NCI-H82 (cell line): ENCODE results near the gene KNCN.

Source experiments
- DNase-seq: peaks from one replicate; lab custom pipeline; 2025; lab: John Stamatoyannopoulos, UW

The KNCN gene

DNA sequence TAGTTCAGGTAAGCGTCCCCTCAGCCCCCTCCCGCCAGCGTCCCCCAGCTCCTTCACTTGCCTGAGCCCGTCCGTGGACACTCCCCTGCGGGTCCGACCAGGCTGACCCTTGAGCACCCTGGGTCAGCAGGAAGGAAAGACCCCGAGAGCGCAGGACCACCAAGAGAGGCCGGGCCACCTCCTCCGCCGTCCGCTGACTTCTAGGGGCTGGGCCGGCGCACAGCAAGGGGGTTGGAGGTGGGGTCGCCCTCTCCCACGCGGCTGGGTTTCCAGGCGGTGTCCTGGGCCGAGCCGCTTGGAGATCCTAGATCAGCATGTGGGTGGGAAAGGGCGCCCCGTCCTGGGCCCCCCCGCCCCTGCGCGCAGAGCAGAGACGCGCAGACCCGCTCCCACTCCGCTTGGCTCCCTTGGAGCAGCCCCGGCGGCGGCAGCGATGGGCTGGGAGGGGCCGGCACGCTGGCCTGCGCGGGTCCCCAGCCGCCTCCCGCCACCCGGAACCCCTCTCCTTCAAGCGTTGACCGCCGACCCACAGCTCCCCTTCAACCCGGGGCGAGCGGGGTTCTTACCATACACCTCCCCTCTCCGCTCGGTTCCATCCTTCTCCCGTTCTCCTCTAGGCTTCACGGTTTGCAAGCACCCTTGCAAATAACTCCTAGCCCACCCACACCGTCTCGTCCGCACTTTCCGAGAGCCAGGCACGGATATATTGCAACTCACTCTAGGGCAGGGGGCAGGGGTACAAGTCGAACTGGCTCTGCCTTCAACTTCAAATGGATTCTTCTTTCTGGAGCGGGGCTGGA, 7.5 kb downstream of the KNCN start:
- DNase-seq, result no peak

DNA sequence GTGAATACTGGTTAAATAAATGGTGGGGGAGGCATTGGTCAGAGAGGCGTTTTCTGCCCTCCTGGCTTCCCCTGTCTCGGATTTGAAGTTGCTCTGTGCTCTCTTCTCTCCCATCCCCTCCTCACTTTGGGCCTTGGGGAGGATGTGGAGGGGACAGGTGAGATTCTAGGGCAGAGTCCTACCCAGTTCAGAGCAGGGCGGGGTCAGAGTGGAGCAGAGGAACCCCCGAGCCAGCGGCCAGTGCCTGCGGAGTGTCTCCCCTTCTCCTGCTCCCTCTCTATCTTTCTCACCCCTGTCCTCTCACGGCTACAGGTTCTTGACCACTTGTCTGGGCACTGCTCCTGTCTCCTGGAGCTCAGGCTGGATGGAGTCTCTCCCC, 8.1 kb downstream of the KNCN start:
- no peak for DNase-seq

DNA sequence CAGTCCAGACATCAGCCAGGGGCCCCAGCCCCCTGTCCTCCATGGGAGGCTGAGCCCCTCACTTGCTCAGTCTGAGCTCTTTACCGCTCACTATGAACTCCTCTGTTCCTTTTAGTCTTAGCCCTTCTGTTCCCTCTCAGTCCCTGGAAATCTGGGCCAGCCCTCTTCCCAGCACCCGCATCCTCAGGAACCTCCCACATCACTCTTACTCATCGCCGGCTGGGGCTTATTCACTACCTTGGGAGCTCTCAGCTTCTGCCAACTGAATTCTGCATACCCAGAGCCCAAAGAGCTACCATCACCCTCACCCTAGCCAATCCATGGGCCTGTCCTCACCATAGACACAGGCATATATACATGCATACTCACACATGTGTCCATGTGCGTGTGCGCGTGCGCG, 11.5 kb downstream of the KNCN start:
- DNase-seq, result no peak

DNA sequence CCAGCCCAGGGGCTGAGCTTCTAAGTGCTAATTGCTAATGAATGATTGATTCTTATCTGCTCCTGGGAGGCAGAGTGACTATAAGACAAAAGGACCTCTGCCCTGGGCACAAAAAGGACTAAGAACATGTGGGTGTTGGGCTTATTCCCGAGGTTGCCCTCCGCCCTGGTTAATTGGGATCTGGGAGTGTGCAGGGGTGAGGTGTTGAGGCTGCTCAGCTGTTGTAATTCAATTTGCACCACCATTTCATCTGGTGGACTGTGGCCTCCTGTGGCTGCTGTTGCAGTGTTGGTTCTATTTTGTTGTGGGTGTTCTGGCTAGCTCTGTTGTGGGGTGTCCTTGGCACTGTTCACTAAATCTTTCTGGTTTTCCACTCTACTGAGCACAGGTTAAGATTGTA, 13.3 kb downstream of the KNCN start:
- peak; percentile 32 for DNase-seq

DNA sequence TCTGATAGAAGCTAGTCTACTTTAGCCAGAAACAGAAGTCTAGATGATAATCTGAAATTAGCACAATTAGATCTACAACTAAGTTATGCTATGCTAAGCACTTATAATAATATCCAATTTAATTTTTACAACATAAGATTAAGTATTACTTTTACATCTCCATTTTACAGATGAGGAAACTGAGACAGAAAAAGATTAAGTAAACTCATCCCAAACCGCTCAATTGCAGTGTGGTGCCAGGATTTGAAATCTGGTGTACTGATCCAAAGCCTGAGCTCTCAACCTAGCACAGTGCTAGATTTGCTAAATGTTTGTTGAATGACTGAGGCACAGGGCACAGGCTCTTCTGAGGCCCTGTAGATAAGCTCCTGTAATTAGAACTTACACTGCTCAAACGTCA, 13.8 kb downstream of the KNCN start:
- no peak for DNase-seq

DNA sequence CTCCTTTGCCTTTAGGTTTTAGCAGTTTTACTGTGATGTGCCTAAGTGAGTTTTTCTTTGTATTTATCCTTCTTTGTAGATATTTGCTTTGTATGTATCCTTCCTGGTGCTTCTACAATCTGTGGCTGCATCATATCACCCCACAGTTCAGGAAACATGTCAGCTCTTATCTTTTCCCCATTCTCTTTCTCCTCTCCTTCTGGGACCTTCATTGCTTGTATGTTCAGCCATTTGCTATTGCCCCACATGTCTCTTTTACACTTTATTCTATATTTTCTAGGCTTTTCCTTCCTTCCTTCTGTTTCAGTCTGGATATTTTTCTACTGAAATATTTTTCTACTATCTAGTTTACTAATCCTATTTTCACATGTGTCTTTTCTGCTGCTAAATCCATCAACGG, 14.9 kb downstream of the KNCN start:
- no peak for DNase-seq

DNA sequence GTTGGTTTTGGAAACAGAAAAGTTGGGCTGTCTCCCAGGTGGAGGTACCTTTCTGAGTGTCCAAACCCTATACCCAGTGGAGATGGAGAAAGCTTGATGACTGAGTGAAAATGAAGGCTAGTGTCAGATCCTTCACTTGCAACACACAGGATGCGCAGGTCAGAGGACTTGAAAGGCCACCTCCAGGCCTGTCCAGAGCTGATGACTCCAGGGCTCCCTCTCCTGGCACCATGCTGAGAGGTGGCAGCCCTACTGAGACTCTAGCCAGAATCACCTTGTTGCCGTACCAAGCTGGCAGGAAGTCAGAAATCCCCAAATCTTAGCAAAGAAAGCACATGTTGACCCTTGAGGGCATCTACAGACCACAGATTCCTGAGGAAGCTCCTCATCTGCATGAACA, 16.4 kb downstream of the KNCN start:
- DNase-seq, result peak; percentile 52

DNA sequence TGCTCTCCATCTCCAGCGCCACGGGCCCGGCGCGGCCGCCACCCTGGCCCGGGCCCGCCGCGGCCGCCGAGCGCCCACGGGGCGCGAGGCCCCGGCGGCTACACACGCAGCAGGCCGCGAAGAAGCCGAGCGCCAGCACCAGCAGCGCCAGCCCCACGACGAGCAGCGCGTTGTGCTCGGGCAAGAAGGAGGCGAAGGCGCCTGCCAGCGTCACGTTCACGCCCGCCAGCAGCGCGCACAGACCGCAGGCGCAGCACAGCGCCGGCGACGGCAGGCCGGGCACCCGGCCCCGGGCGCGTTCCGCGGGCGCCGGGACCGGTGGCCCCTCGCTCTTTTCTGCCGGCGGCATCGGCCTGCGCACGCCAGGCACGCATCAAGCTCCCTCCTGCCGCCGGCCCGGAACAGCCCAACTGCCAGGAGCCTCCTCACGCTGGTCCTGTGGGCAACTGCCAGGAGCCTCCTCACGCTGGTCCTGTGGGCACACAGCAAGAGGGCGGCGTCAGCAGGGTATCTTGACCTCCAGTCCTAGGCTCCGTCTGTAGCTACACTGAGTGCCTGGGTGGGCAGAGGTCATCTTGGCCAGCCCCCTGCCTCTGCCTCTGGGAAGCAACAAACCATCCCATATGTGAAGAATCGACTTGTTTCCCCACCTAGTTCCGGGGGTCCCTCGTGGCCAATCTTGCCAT, 18.1 kb downstream of the KNCN start:
- no peak for DNase-seq

DNA sequence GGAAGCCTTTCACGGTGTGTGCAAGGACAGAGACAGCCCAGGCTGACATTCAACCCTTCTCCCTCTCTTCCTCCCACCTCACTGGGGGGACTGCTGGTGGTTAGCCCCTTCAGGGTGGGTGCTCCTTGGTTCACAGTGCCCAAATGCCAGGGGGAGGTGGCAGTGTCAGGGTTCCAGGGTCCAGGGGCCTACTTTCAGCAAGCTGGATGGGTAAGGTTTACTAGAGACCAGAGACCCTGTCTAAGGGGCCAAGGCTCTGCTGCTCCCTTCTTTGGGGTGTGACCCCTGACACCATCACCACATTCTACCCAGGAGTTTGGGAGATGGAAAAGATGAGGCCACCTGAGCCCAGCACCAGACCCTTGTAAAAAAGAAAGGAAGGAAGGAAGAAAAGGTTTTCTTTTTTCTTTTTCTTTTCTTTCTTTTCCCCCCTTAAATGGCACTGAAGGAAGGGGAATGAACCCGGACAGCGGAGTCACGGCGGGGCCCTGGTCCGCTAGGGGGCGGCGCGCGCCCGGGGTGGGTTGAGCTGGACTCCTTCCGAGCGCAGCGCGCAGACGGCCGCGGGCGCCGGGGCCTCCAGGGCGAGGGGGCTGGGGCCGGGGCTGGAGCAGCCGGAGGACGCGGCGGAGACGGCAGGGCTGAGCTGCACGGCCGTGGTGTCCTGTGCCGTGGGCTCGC, 18.8 kb downstream of the KNCN start:
- DNase-seq, result peak; percentile 81

DNA sequence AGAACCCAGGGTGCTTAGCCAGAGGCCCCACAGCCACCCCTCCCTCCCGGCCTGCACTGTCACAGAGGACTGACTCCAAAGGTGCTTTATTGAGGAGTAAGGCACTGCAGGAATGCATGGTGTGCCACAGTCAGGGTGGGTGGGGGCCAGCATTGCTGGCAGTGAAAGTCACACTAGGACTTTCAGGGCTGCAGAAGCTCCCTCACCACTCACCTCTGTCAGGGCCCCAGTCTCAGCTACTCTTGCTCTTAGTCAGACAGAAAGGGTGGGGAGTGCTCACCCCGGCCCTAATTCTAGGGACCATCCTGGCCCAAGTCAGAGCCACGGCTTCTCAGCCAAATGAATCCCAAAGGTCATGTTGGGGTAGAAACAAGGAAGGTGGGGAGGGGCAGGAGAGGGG, 19.4 kb downstream of the KNCN start:
- DNase-seq, result no peak

DNA sequence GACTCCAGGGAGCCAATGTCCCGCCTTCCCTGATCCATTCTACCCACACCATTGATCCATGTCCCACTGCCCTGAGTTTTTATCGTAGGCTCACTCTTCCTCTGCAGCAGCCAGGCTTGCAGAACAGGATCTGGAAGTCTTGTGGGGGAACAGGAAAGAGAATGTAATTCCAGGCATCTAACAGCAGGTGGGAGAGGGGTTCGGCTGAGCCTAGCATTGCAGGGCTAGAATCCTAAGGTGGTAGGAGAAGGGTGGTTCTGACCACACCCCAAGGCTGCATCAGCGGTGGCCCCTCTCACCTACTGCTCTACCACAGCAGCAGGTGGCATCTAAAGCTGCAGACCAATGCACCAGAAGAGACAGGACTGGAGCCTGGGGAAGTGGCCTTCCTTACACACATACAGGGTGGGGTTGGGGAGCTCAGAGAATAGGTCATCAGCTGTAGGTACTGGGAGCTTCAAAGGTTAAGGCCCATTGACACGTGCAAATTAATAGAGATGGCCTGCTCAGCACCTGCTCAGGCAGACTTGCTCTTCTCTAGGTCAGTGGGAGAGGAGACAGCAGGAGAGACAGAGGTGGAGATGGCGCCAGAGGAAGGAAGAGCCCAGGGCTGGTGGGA, 20.5 kb downstream of the KNCN start:
- DNase-seq, result peak; percentile 37

DNA sequence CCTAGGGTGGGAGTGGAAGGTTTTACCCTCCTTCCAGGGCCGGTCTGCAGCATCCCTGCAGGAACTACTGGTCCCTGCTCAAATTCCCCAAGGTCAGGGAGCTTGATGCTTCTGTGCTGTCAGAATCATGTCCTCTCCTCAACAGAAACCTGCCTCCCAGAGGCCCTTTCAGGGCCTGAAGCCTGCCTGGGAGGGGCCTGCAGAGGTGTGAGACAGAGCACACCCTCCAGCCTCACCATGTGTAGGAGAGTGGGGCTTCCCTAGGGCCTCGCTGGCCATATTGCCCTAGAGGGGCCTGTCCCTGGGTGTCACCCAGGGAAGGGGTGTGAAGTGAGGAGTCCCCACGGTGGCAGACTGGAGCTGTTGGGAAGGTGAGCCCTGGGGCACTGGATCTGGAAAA, 21.1 kb downstream of the KNCN start:
- DNase-seq, result no peak

DNA sequence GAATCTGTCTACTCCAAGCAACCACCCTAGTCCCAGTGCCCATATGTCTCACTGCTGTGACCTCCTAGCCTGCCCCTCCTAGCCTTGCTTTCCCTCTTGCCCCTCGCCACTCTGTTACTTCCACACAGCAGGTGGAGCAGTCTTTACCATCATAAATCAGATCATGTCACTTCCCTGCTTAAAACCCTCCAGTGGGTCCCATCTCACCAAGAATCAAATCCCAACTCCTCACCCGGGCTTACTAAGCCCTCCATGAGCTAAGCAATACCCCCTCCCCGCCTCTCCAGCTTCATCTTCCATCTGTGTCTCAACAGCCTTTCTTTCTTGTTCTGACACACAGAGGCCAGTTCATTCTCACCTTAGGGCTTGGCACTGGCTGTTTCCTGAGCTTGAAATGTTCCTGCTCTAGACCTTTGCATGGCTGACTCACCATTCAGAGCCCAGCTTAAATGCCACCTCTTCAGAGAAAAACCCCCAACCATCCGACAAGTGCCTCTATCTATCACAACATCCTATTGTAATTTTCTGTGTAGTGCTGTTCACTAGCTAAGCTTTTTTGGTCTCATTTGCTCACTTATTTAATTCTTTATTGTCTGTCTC, 22.3 kb downstream of the KNCN start:
- DNase-seq, result peak; percentile 96

DNA sequence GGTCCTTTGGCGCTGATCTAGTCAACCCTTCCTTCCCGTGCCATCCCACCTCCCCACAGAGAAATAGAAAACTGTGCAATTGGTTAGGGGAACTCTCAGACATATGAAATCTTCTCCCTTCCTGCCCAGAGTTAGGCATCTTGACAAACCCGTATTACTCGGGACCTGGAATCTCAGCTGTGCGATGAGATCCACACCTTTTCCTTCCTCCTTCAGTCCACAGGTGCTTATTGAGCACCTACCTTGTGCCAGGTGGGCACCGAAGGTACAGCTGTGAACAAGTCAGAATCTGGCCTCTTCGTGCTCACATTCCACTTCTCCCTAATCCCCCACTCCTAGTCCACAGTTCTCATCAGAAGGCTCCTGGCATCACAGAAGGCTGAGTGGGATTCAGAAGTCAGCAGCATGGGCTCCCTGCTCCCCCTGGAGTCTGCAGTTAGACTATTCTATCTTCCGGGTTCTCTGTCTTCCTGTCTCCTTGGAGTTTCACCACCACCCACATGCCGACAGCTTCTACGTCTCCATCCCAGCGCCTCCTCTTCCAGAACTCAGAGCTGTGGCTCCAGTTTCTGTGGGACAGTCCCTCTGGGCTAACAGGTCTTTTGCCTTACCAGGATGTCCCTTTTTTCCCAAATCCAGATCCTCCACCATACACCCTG, 23.0 kb downstream of the KNCN start:
- DNase-seq, result peak; percentile 86

DNA sequence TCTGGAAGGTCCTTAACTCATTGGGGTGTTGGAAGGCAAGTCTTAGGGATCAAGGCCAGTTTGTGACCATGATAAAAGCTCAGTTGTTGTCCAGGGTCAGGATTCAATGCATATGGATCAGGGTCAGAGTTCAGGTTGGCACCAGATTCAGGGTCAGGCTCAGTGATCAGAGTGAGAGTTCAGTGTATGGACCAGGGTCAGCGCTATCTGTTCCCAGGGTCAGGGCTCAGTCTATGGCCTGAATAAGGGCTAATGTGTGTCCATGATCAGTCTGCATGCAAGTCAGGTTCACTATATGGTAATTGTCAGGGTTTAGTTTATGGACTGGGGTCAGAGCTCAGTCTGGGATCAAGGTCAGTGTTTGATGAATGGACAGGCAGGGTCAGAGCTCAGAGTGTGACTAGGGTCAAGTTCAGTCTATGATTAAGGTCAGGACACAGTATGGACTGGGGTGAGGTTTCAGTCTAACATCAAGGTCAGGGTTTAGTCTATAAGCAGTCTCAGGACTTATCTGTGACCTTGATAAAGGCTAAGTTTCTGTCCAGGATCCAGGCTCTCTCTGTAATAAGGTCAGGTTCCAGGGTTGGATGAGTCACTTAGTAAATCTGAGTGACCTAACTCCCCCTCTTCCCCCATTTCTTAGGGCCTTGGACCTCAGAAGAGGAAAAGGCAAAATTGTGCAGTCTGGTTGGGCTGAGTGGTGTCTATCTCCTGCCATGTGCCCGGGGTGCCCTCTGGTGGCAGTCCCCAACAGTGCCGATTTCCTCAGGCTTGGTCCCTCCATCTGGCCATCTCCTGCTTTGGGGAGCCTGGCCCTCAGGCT, 23.8 kb downstream of the KNCN start:
- DNase-seq, result peak; percentile 91

DNA sequence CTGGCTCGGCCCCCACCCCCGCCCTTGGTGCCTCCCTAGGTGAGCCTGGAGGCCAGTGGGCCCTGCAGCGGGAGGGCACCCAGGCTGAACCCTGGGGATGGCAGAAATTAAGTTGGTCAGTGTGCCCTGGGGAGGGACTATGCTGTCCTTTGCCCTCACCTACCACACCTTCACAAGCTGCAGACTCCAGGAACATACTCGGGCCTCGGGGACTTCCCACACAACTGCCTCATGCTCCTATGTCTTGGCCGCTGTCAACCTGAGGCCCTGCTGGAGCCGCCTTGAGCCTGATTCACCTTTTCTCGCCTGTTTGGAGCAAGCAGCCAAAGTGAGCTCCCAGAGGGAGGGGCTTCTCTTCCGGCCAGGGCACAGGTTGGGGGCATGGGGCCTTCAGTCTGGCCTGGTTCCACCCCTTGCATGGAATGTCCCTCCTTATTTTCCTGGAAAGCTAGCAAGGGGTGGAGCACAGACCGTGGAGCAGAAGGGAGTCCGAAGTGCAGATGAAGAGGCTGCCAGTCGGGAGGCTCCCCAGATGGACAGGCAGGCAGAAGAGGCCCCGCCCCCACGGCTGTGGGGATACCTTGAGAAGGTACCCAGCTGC, 24.7 kb downstream of the KNCN start:
- peak; percentile 67 for DNase-seq

DNA sequence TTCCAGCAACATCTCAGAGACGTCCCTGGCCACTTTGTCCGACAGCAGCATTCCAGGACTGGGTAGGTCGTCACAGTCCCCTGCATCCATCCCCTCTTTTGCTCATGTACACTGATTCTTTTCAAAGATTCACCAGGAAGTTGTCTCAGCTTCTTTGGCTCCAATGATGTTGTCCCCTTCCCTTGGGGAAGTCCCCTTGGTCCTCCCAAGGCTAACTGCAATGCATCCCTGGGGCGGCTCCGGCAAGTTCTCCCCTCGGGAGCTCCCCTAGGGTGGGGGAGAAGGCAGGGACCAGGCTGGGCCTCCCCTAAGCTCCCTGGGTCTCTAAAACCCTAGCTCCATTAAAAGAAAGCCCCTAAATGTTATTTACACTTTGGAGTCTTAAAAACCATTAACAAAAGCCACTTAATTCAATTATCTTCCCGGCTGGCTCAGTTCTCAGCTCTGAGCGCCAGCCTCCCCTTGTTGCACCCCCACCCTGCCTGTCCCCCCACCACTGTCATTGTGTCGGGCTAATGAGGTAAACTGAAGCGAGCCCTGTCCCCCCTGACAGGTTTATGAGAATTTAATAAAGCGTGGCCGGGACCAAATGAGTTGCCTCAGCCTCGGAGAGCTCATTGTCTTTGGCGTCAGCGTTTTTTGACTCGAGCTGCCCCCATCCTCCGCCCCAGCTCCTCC, 25.3 kb downstream of the KNCN start:
- peak; percentile 90 for DNase-seq

DNA sequence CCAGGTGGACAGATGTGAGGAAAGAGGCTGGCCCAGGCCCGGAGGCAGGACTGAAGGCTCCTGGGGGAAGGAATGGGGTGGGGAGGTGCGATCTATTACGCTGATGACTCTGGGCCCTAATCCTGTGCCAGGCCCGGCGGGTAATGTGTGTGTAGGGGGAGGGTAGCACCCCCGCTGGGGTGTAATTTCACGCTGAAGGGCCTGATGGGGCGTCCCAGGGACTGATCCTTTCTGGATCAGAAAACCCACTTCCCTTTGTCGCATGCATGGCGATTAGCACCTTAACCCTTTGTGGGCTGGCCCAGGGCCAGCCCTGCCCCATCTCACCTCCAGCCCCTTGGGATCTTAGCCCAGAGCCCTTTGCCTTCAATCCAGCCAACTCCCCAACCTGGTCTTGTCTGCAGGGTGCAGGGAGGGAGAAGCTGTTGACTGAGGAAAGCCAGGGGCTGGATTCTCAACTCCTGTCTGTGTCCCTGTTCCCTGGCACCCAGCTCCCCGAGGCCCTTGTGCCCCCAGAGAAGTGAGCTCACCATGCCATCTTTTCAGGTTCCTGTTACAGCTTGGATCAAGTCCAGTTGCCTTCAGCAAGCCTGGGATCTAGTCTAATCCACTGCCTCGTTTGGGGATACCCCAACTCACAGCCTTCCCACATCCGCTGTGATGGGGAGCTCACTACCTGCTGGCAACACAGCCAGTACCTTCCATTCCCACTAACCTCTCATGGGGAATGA, 26.0 kb downstream of the KNCN start:
- DNase-seq, result peak; percentile 52

DNA sequence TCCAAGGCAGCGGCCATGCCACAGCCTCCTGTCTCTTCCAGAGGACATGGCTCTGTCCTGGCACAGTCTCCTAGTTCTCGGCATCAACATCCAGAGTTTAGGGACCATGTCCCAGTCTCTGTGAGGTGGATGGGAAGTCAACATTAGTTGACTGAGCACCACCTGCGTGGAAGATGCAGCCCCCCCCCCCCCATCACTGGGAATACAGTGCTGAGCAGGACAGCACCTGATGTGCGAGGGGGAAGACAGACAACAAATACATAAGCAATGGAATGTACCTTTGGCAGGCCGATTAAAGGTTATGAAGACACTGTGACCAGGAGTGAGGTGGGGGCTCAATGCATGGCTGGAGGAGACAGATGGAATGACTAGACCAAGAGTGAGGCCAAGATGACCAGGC, 26.6 kb downstream of the KNCN start:
- no peak for DNase-seq
